Psoas muscle (tissue), 8 donors: ENCODE results near the gene P2RX1. TPM values are rescaled to one million over a fixed set of nuclear protein-coding genes. Genes with fewer than 3 reads are reported as not detected.

Experiments used
- ATAC-seq, 4 donors: fragments of 200-7000 bp; cut with Tn5 transposase; one replicate each; pipeline ENCODE4 v1.9.1; 2020; ENCODE audit warnings: moderate library complexity in 3 of 4, mild to moderate bottlenecking in 2 of 4
- DNase-seq, 2 donors: peaks; one replicate each; pipeline ENCODE4 v3.0.0-alpha.2; 2020
- H3K27ac ChIP-seq: fragments of 200-600 bp; one replicate; pipeline ENCODE4 v1.8.0; 2022
- H3K27me3 ChIP-seq, 3 donors: fragments of 200-600 bp in 1 of 3; one replicate each; pipeline versions ENCODE4 v1.6.1 to v1.8.0; 2013 to 2022; ENCODE audit warnings: low read length in 2 of 3, mild to moderate bottlenecking in 2 of 3, moderate library complexity in 1 of 3; ENCODE audit not compliant: insufficient read depth in 3 of 3
- H3K36me3 ChIP-seq, 2 donors: fragments of 200-600 bp in 1 of 2; one replicate each; pipeline versions ENCODE4 v1.6.1 to v1.8.0; 2013 to 2022; ENCODE audit warnings: low read depth in 1 of 2, mild to moderate bottlenecking in 1 of 2, moderate library complexity in 1 of 2; ENCODE audit not compliant: insufficient read depth in 1 of 2
- H3K4me1 ChIP-seq: fragments of 200-600 bp; one replicate; pipeline ENCODE4 v1.8.0; 2022
- H3K4me3 ChIP-seq: fragments of 200-600 bp; one replicate; pipeline ENCODE4 v1.8.0; 2022; ENCODE audit warnings: mild to moderate bottlenecking
- H3K9me3 ChIP-seq: fragments of 200-600 bp; one replicate; pipeline ENCODE4 v1.8.0; 2022
- CTCF ChIP-seq: fragments of 200-600 bp; IDR thresholded peaks from one replicate; pipeline ENCODE4 v1.8.0; 2022; ENCODE audit warnings: antibody characterized with exemption
- whole genome bisulfite sequencing, 3 donors: extraction: QIAGEN DNeasy Blood & Tissue Kit; methylation state at CpG; one replicate each; pipeline versions ENCODE4 v1.1.6 to v1.1.7; 2013; 5-methylcytosine and 5-hydroxymethylcytosine counted together
- intact Hi-C, 2 donors: fragments of 100-400 bp; cut with DNase I; formaldehyde crosslinking; loops; one replicate each; pipeline versions ENCODE4 v1.11.0 to v1.14.2; 2022
- polyA plus RNA-seq, 3 donors: library from polyadenylated mRNA; stranded (reverse); fragments of 200-250 nt; gene quantifications; one replicate each; pipeline ENCODE4 v1.2.3, GENCODE V29; 2013
- total RNA-seq, 4 donors: library from RNA; stranded (reverse); fragmentation: NEBNext Ultra II Directional in 2 of 4; extraction: Animal tissue kit (Norgen Biotek cat#: 25700) in 2 of 4; gene quantifications; one replicate each; pipeline versions ENCODE4 v1.2.1 to v1.2.4, GENCODE V29; 2021 to 2023
- donor health status: healthy with polysubstance abuse.
- donor health status: DM: no; HTN: no; CAD: no; lungs with moderate emphysema.
- donor health status: Bipolar disorder and iron deficiency.
- donor health status: healthy.
- donor health status: DM: yes; HTN: yes; CAD: no.
- donor health status: DM: no; HTN: no; CAD: no.
- donor health status: DM: no; HTN: no; CAD: no.
- donor health status: DM: yes; HTN: yes; CAD: no.

The P2RX1 gene
- total and polyA plus RNA-seq, 7 donors, result 0.06 to 0.94 (median 0.18) TPM

GRCh38 chr17:3935140-3935542 is 18.9 kb upstream of the P2RX1 start:
- WGBS, 3 donors, result 11 to 26% (median 21%) methylated on average over 10 of the region's 10 CpGs
- Histone ChIP-seq H3K27me3 (no peaks in the 10 kb centered on the region), H3K27ac (no peak overlapping the region), H3K4me3 (no peak overlapping the region), H3K9me3 (no peaks in the 10 kb centered on the region), H3K4me1 (no peaks in the 10 kb centered on the region), H3K36me3 (no peaks in the 10 kb centered on the region)
- TF ChIP-seq CTCF, result peak; percentile 55
- ATAC-seq (peak; percentile 87 to 91 (median 90)), DNase-seq (peak; percentile 49 to 79)
- intact Hi-C loops, result loop anchor here (2.0 to 5.0 kb wide), 2 partner anchors 67 to 68 kb away; no protein-coding TSS in a partner anchor

GRCh38 chr17:3929764-3930163 is 13.5 kb upstream of the P2RX1 start:
- H3K27ac ChIP-seq, result no peak overlapping the region
- ATAC-seq (no peak), DNase-seq (no peak)
- 93 to 97% (median 94%) methylated on average over 1 of the region's 1 CpG for WGBS, 3 donors
- H3K36me3 ChIP-seq, result no peaks in the 10 kb centered on the region
- intact Hi-C loops, result no loop called here
- no peak for TF ChIP-seq CTCF
- H3K27me3 ChIP-seq, result no peaks in the 10 kb centered on the region
- no peak overlapping the region for H3K4me3 ChIP-seq
- no peaks in the 10 kb centered on the region for H3K9me3 ChIP-seq
- no peaks in the 10 kb centered on the region for H3K4me1 ChIP-seq

- ATAC-seq, result no peak
- Histone ChIP-seq H3K9me3 (no peaks in the 10 kb centered on the region), H3K4me3 (no peak overlapping the region), H3K27ac (no peak overlapping the region), H3K4me1 (no peaks in the 10 kb centered on the region), H3K36me3 (no peaks in the 10 kb centered on the region), H3K27me3 (no peaks in the 10 kb centered on the region)
- TF ChIP-seq CTCF, result no peak
- intact Hi-C loops, result no loop called here
- WGBS, 3 donors, result 93 to 98% (median 94%) methylated on average over 10 to 12 of the region's 12 CpGs
- no peak for DNase-seq
These were observed 12.9 kb upstream of the P2RX1 start for GRCh38 chr17:3929181-3929580.

DNA sequence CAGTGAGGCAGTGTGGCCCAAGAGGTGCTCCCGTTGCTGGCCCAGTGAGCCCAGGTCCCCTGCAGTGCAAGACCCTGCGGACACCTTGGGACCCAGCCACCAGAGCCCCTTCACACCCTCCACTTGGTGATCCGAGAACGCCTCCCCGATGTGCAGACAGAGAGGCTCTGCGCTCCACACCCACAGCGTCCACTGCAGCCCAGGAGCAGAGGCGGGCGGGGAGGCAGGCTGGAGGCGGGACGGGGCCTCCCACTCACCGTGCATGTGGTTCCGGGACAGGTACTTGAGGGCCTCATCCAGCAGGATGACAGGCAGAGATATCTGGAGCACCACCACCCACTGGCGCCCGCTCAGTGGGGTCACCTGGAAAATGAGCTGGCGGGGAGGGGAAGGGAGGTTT is 12.1 kb upstream of the P2RX1 start:
- TF ChIP-seq CTCF, result no peak
- H3K27ac ChIP-seq, result no peak overlapping the region
- ATAC-seq, result no peak

DNA sequence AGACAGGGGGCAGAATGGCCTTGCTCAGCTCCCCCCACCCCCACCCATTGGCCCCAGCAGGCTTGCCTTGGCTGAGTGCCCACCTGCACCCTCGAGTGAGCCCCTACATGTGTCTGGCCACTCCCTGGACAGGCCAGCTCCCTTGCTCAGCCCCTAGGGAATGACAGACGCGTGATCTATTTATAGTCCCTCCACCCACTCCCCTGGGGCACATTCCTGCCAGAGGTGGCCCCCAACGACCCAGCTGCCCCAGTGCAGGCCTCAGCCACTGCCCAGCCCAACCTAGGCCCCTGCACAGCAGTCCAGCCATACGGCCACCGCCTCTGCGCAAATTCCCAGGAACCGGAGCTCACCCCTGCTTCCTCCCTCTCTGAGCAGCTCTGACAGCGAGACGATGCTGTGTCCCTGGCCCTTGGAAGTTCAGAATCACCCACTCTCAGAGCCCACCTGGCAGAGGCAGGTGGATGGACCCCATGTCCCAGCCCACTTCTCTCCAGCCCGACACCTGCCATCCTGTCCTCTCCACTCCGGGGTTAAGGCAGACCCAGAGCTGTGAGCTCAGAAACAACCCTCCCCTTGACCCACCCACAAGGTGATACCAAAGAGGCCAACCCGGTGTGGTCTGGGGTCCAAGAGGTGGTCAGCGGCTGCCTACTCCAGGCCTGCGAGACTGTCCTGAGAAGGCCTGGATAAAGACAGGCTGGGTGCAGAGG is 11.5 kb upstream of the P2RX1 start:
- Histone ChIP-seq H3K4me1 (no peaks in the 10 kb centered on the region), H3K36me3 (no peaks in the 10 kb centered on the region), H3K9me3 (no peaks in the 10 kb centered on the region), H3K27me3 (no peaks in the 10 kb centered on the region), H3K27ac (no peak overlapping the region), H3K4me3 (no peak overlapping the region)
- DNase-seq (no peak), ATAC-seq (no peak)
- intact Hi-C loops, result no loop called here
- WGBS, 3 donors, result 66 to 73% (median 73%) methylated on average over 14 to 15 of the region's 15 CpGs
- no peak for TF ChIP-seq CTCF

More for the DNA sequence above, 12.1 kb upstream of the P2RX1 start:
- intact Hi-C loops, result no loop called here
- Histone ChIP-seq H3K4me1 (no peaks in the 10 kb centered on the region), H3K27me3 (no peaks in the 10 kb centered on the region), H3K36me3 (no peaks in the 10 kb centered on the region), H3K4me3 (no peak overlapping the region), H3K9me3 (no peaks in the 10 kb centered on the region)
- DNase-seq, result no peak
- 95 to 96% (median 96%) methylated on average over 15 to 16 of the region's 16 CpGs for WGBS, 3 donors
